Stimulated activated CD4-positive, alpha-beta T cell treated with anti-CD3 and anti-CD28 coated beads, Interleukin-15, amount 100 ng/mL, for 1 hour (primary cell): Measurements from ENCODE around the gene BMPR2.
"Not testable (repeated sequence)": the region's sequence is repeated elsewhere in the genome, so short reads cannot be mapped to it uniquely, and the experiment has no call there.

Source experiments
- DNase-seq, 2 donors: peaks; one replicate each; pipeline ENCODE4 v3.0.0-alpha.2; 2020; ENCODE audit warnings: low read depth in 1 of 2, low spot score in 1 of 2

Gene BMPR2

GRCh38 chr2:202378662-202379358, 2.7 kb downstream of the BMPR2 start:
- no peak for DNase-seq

GRCh38 chr2:202382684-202383083, 6.6 kb downstream of the BMPR2 start:
- DNase-seq = no peak

- DNase-seq = not testable (repeated sequence)
These were observed 10.4 kb downstream of the BMPR2 start for GRCh38 chr2:202386495-202386894.

- DNase-seq = no peak
These were observed 11.6 kb downstream of the BMPR2 start for GRCh38 chr2:202387608-202388342.

GRCh38 chr2:202400941-202401340, 24.8 kb downstream of the BMPR2 start:
- DNase-seq = no peak

- no peak for DNase-seq
These were observed 29.7 kb downstream of the BMPR2 start for GRCh38 chr2:202405798-202406197.

- DNase-seq = no peak
These were observed 30.4 kb downstream of the BMPR2 start for GRCh38 chr2:202406445-202406978.

- no peak for DNase-seq
These were observed 32.5 kb downstream of the BMPR2 start for GRCh38 chr2:202408546-202409140.

- no peak for DNase-seq
These were observed 34.0 kb downstream of the BMPR2 start for GRCh38 chr2:202410092-202410491.

- no peak for DNase-seq
These were observed 35.0 kb downstream of the BMPR2 start for GRCh38 chr2:202411097-202411496.

GRCh38 chr2:202418027-202418426, 41.9 kb downstream of the BMPR2 start:
- DNase-seq = no peak

GRCh38 chr2:202418511-202418910, 42.4 kb downstream of the BMPR2 start:
- DNase-seq = no peak

- DNase-seq = no peak
These were observed 47.0 kb downstream of the BMPR2 start for GRCh38 chr2:202423139-202423538.

GRCh38 chr2:202425036-202425435, 48.9 kb downstream of the BMPR2 start:
- DNase-seq = no peak

- DNase-seq = no peak
These were observed 50.6 kb downstream of the BMPR2 start for GRCh38 chr2:202426751-202427150.

- no peak for DNase-seq
These were observed 53.2 kb downstream of the BMPR2 start for GRCh38 chr2:202429164-202429980.

- DNase-seq = no peak
These were observed 56.6 kb downstream of the BMPR2 start for GRCh38 chr2:202432776-202433175.

GRCh38 chr2:202434472-202434871, 58.3 kb downstream of the BMPR2 start:
- no peak for DNase-seq

- DNase-seq = no peak
These were observed 60.5 kb downstream of the BMPR2 start for GRCh38 chr2:202436626-202437025.

- DNase-seq = not testable (repeated sequence)
These were observed 64.0 kb downstream of the BMPR2 start for GRCh38 chr2:202440117-202440516.

GRCh38 chr2:202442882-202443281, 66.8 kb downstream of the BMPR2 start:
- DNase-seq = no peak
